Measurements from ENCODE around the gene TLR9.

TLR9 gene

GRCh38 chr3:52262447-52262846, 37.0 kb upstream of the TLR9 start:
- Histone ChIP-seq H3K4me3 (ENCODE audit: insufficient read length, low read depth) (no peak overlapping the region), H3K9me3 (ENCODE audit: insufficient read depth, low read length) (no peaks in the 10 kb centered on the region), H3K27me3 (ENCODE audit: insufficient read depth, insufficient read length) (no peaks in the 10 kb centered on the region), H3K9ac (ENCODE audit: insufficient read length, low read depth) (no peak overlapping the region), H3K36me3 (ENCODE audit: insufficient read depth, insufficient read length, low read length) (peaks cover 96% of the 10 kb centered on the region), H3K4me1 (ENCODE audit: insufficient read depth, insufficient read length) (no peaks in the 10 kb centered on the region)
- TF ChIP-seq SUZ12 (IDR thresholded peaks at IDR 0.05; ENCODE audit: extremely low read depth, insufficient read depth, insufficient read length) = no peak
- TF ChIP-seq YY1 (IDR thresholded peaks at IDR 0.05; ENCODE audit: insufficient read depth, insufficient read length) = no peak
- TF ChIP-seq ZNF274 (IDR thresholded peaks at IDR 0.05; ENCODE audit: low read depth, low read length) = no peak
- DNase-seq (ENCODE audit: low read depth, low spot score) = no peak

- H3K9ac ChIP-seq (ENCODE audit: insufficient read length, low read depth) = no peak overlapping the region
- H3K4me1 ChIP-seq (ENCODE audit: insufficient read depth, insufficient read length) = no peaks in the 10 kb centered on the region
- DNase-seq (ENCODE audit: low read depth, low spot score) = no peak
- H3K4me3 ChIP-seq (ENCODE audit: insufficient read length, low read depth) = no peak overlapping the region
- peaks cover 96% of the 10 kb centered on the region for H3K36me3 ChIP-seq (ENCODE audit: insufficient read depth, insufficient read length, low read length)
- H3K9me3 ChIP-seq (ENCODE audit: insufficient read depth, low read length) = no peaks in the 10 kb centered on the region
- TF ChIP-seq YY1 (IDR thresholded peaks at IDR 0.05; ENCODE audit: insufficient read depth, insufficient read length) (no peak), ZNF274 (IDR thresholded peaks at IDR 0.05; ENCODE audit: low read depth, low read length) (no peak), SUZ12 (IDR thresholded peaks at IDR 0.05; ENCODE audit: extremely low read depth, insufficient read depth, insufficient read length) (no peak)
- no peaks in the 10 kb centered on the region for H3K27me3 ChIP-seq (ENCODE audit: insufficient read depth, insufficient read length)
These were observed 34.0 kb upstream of the TLR9 start for GRCh38 chr3:52259448-52259847.

GRCh38 chr3:52259035-52259434, 33.6 kb upstream of the TLR9 start:
- Histone ChIP-seq H3K4me3 (ENCODE audit: insufficient read length, low read depth) (no peak overlapping the region), H3K36me3 (ENCODE audit: insufficient read depth, insufficient read length, low read length) (peaks cover 96% of the 10 kb centered on the region), H3K27me3 (ENCODE audit: insufficient read depth, insufficient read length) (no peaks in the 10 kb centered on the region), H3K9me3 (ENCODE audit: insufficient read depth, low read length) (no peaks in the 10 kb centered on the region), H3K4me1 (ENCODE audit: insufficient read depth, insufficient read length) (no peaks in the 10 kb centered on the region), H3K9ac (ENCODE audit: insufficient read length, low read depth) (no peak overlapping the region)
- TF ChIP-seq ZNF274 (IDR thresholded peaks at IDR 0.05; ENCODE audit: low read depth, low read length) (no peak), SUZ12 (IDR thresholded peaks at IDR 0.05; ENCODE audit: extremely low read depth, insufficient read depth, insufficient read length) (no peak), YY1 (IDR thresholded peaks at IDR 0.05; ENCODE audit: insufficient read depth, insufficient read length) (no peak)
- no peak for DNase-seq (ENCODE audit: low read depth, low spot score)

- H3K9ac ChIP-seq (ENCODE audit: insufficient read length, low read depth) = no peak overlapping the region
- DNase-seq (ENCODE audit: low read depth, low spot score) = no peak
- TF ChIP-seq YY1 (IDR thresholded peaks at IDR 0.05; ENCODE audit: insufficient read depth, insufficient read length) = no peak
- TF ChIP-seq SUZ12 (IDR thresholded peaks at IDR 0.05; ENCODE audit: extremely low read depth, insufficient read depth, insufficient read length) = no peak
- no peak for TF ChIP-seq ZNF274 (IDR thresholded peaks at IDR 0.05; ENCODE audit: low read depth, low read length)
- H3K9me3 ChIP-seq (ENCODE audit: insufficient read depth, low read length) = no peaks in the 10 kb centered on the region
- no peaks in the 10 kb centered on the region for H3K4me1 ChIP-seq (ENCODE audit: insufficient read depth, insufficient read length)
- H3K27me3 ChIP-seq (ENCODE audit: insufficient read depth, insufficient read length) = no peaks in the 10 kb centered on the region
- peaks cover 96% of the 10 kb centered on the region for H3K36me3 ChIP-seq (ENCODE audit: insufficient read depth, insufficient read length, low read length)
- no peak overlapping the region for H3K4me3 ChIP-seq (ENCODE audit: insufficient read length, low read depth)
These were observed 32.5 kb upstream of the TLR9 start for GRCh38 chr3:52257911-52258310.

GRCh38 chr3:52256622-52257021, 31.2 kb upstream of the TLR9 start:
- Histone ChIP-seq H3K27me3 (ENCODE audit: insufficient read depth, insufficient read length) (no peaks in the 10 kb centered on the region), H3K36me3 (ENCODE audit: insufficient read depth, insufficient read length, low read length) (peaks cover 95% of the 10 kb centered on the region), H3K9me3 (ENCODE audit: insufficient read depth, low read length) (no peaks in the 10 kb centered on the region), H3K4me3 (ENCODE audit: insufficient read length, low read depth) (no peak overlapping the region), H3K4me1 (ENCODE audit: insufficient read depth, insufficient read length) (no peaks in the 10 kb centered on the region), H3K9ac (ENCODE audit: insufficient read length, low read depth) (no peak overlapping the region)
- TF ChIP-seq ZNF274 (IDR thresholded peaks at IDR 0.05; ENCODE audit: low read depth, low read length) = no peak
- no peak for TF ChIP-seq SUZ12 (IDR thresholded peaks at IDR 0.05; ENCODE audit: extremely low read depth, insufficient read depth, insufficient read length)
- TF ChIP-seq YY1 (IDR thresholded peaks at IDR 0.05; ENCODE audit: insufficient read depth, insufficient read length) = no peak
- DNase-seq (ENCODE audit: low read depth, low spot score) = no peak

GRCh38 chr3:52256159-52256558, 30.7 kb upstream of the TLR9 start:
- DNase-seq (ENCODE audit: low read depth, low spot score) = no peak

GRCh38 chr3:52254608-52255007, 29.2 kb upstream of the TLR9 start:
- Histone ChIP-seq H3K27me3 (ENCODE audit: insufficient read depth, insufficient read length) (no peaks in the 10 kb centered on the region), H3K4me3 (ENCODE audit: insufficient read length, low read depth) (no peak overlapping the region), H3K4me1 (ENCODE audit: insufficient read depth, insufficient read length) (no peaks in the 10 kb centered on the region), H3K36me3 (ENCODE audit: insufficient read depth, insufficient read length, low read length) (peaks cover 95% of the 10 kb centered on the region), H3K9me3 (ENCODE audit: insufficient read depth, low read length) (no peaks in the 10 kb centered on the region), H3K9ac (ENCODE audit: insufficient read length, low read depth) (no peak overlapping the region)
- TF ChIP-seq YY1 (IDR thresholded peaks at IDR 0.05; ENCODE audit: insufficient read depth, insufficient read length) (no peak), SUZ12 (IDR thresholded peaks at IDR 0.05; ENCODE audit: extremely low read depth, insufficient read depth, insufficient read length) (no peak), ZNF274 (IDR thresholded peaks at IDR 0.05; ENCODE audit: low read depth, low read length) (no peak)
- no peak for DNase-seq (ENCODE audit: low read depth, low spot score)

More at GRCh38 chr3:52256159-52256558, 30.7 kb upstream of the TLR9 start:
- Histone ChIP-seq H3K27me3 (ENCODE audit: insufficient read depth, insufficient read length) (no peaks in the 10 kb centered on the region), H3K36me3 (ENCODE audit: insufficient read depth, insufficient read length, low read length) (peaks cover 94% of the 10 kb centered on the region), H3K4me1 (ENCODE audit: insufficient read depth, insufficient read length) (no peaks in the 10 kb centered on the region), H3K9ac (ENCODE audit: insufficient read length, low read depth) (no peak overlapping the region), H3K9me3 (ENCODE audit: insufficient read depth, low read length) (no peaks in the 10 kb centered on the region), H3K4me3 (ENCODE audit: insufficient read length, low read depth) (no peak overlapping the region)
- TF ChIP-seq ZNF274 (IDR thresholded peaks at IDR 0.05; ENCODE audit: low read depth, low read length) = no peak
- TF ChIP-seq YY1 (IDR thresholded peaks at IDR 0.05; ENCODE audit: insufficient read depth, insufficient read length) = no peak
- no peak for TF ChIP-seq SUZ12 (IDR thresholded peaks at IDR 0.05; ENCODE audit: extremely low read depth, insufficient read depth, insufficient read length)

Measured in NT2/D1 (cell line).